ENCODE measurements around the gene SLC45A2. TPM values are rescaled to one million over a fixed set of nuclear protein-coding genes. Genes with fewer than 3 reads are reported as not detected.
"Not testable (repeated sequence)": the region's sequence is repeated elsewhere in the genome, so short reads cannot be mapped to it uniquely, and the experiment has no call there.

The SLC45A2 gene
- polyA plus RNA-seq, 1 of the 3 experiments (the other 2 are of a cell fraction) = 0.02 TPM

DNA sequence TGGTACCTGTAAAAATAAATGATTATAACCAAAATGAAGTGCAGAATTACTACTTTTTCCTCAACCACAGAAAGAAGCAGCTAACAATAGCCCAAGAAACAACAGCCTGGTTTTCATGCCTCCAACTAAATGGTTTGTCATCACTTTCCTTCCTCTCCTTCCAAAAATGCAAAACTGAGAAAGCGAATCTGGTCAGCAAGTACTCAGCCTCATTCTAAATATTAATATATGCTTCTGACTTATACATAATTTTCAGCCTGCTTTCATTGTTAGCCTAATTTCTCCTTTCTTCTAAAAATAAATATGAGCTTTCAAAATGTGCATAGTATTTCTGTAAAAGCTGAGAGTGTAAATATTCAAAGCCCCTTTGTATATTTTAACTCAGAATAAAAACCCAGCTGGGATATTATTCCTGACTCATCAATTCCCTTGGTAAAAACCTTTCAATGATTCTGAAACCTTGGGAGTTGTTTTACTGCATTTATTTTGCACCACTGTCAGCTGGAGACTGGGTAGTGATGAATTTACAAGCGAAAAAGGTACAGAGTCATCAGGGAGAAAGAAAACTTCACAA is 26.8 kb downstream of the SLC45A2 start:
- no peaks in the 10 kb centered on the region for H3K36me3 ChIP-seq (replicated peaks in 1 of 2; ENCODE audit: control insufficient read depth in 1 of 2, insufficient read depth in 2 of 2, low read length in 1 of 2)
- no peak overlapping the region for H3K4me2 ChIP-seq
- H3K27ac ChIP-seq (ENCODE audit: low read depth in 2 of 2, low read length in 1 of 2) = no peak overlapping the region
- WGBS (ENCODE audit: low lambda C conversion rate) = 23% methylated on average over 2 of the region's 2 CpGs
- no peaks in the 10 kb centered on the region; the same call in 1 of the 2 replicates for H3K27me3 ChIP-seq (ENCODE audit: insufficient read depth)
- H3F3A ChIP-seq (replicated peaks; ENCODE audit: insufficient read depth) = no peaks in the 10 kb centered on the region
- H3K9me3 ChIP-seq = no peaks in the 10 kb centered on the region
- H3K4me1 ChIP-seq (ENCODE audit: control insufficient read depth in 1 of 2, insufficient read depth in 2 of 2, low read depth in 1 of 2, low read length in 1 of 2) = no peaks in the 10 kb centered on the region
- DNase-seq = no peak
- no peak overlapping the region for H3K4me3 ChIP-seq (ENCODE audit: low read depth in 2 of 2, low read length in 1 of 2)
- no peak for TF ChIP-seq RAD21 (IDR thresholded peaks at IDR 0.05; ENCODE audit: low read length)
- TF ChIP-seq MEF2A (IDR thresholded peaks at IDR 0.05; ENCODE audit: borderline replicate concordance, low read depth) = no peak
- TF ChIP-seq SMC3 (IDR thresholded peaks at IDR 0.05; ENCODE audit: low read depth, low read length) = no peak
- TF ChIP-seq, protein P1, sequence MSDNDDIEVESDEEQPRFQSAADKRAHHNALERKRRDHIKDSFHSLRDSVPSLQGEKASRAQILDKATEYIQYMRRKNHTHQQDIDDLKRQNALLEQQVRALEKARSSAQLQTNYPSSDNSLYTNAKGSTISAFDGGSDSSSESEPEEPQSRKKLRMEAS (IDR thresholded peaks at IDR 0.05; ENCODE audit: low read depth) = no peak
- TF ChIP-seq EZH2phosphoT487 (IDR thresholded peaks at IDR 0.05; ENCODE audit: borderline replicate concordance, low read depth) = no peak
- TF ChIP-seq NRF1 (IDR thresholded peaks at IDR 0.05; ENCODE audit: low read depth, low read length) = no peak
- TF ChIP-seq, protein P2, sequence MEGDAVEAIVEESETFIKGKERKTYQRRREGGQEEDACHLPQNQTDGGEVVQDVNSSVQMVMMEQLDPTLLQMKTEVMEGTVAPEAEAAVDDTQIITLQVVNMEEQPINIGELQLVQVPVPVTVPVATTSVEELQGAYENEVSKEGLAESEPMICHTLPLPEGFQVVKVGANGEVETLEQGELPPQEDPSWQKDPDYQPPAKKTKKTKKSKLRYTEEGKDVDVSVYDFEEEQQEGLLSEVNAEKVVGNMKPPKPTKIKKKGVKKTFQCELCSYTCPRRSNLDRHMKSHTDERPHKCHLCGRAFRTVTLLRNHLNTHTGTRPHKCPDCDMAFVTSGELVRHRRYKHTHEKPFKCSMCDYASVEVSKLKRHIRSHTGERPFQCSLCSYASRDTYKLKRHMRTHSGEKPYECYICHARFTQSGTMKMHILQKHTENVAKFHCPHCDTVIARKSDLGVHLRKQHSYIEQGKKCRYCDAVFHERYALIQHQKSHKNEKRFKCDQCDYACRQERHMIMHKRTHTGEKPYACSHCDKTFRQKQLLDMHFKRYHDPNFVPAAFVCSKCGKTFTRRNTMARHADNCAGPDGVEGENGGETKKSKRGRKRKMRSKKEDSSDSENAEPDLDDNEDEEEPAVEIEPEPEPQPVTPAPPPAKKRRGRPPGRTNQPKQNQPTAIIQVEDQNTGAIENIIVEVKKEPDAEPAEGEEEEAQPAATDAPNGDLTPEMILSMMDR (IDR thresholded peaks at IDR 0.05) = no peak
- no peak for TF ChIP-seq YY1 (IDR thresholded peaks at IDR 0.05; ENCODE audit: low read depth)
- no peak for TF ChIP-seq RXRA (IDR thresholded peaks at IDR 0.05; ENCODE audit: borderline replicate concordance, low read depth)
- TF ChIP-seq, protein P3, sequence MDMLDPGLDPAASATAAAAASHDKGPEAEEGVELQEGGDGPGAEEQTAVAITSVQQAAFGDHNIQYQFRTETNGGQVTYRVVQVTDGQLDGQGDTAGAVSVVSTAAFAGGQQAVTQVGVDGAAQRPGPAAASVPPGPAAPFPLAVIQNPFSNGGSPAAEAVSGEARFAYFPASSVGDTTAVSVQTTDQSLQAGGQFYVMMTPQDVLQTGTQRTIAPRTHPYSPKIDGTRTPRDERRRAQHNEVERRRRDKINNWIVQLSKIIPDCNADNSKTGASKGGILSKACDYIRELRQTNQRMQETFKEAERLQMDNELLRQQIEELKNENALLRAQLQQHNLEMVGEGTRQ (IDR thresholded peaks at IDR 0.05; ENCODE audit: borderline replicate concordance, low read depth, low read length) = no peak
- TF ChIP-seq SIN3A (IDR thresholded peaks at IDR 0.05; ENCODE audit: borderline replicate concordance, low read depth, low read length) = no peak
- no peak for TF ChIP-seq CHD2 (IDR thresholded peaks at IDR 0.05; ENCODE audit: low read length, partially characterized antibody)
- TF ChIP-seq GABPA (IDR thresholded peaks at IDR 0.05; ENCODE audit: low read depth) = no peak
- TF ChIP-seq EP300 (IDR thresholded peaks at IDR 0.05; ENCODE audit: borderline replicate concordance in 1 of 2, low read depth in 1 of 2, low read length in 1 of 2) = no peak
- no peaks in the 10 kb centered on the region for H3K9me2 ChIP-seq
- POLR2A ChIA-PET = no interaction called here
- H2AFZ ChIP-seq (ENCODE audit: low read depth) = no peak overlapping the region
- no peaks in the 10 kb centered on the region for H3K79me2 ChIP-seq (ENCODE audit: insufficient read depth)
- H3K9ac ChIP-seq = no peak overlapping the region
- CTCF ChIA-PET = interaction anchor here (2.3 kb wide), 1 partner anchor 21 kb away, joined by 6 read pairs; the partner anchor contains the start of gene RXFP3
- H4K20me1 ChIP-seq (ENCODE audit: insufficient read depth) = no peaks in the 10 kb centered on the region

DNA sequence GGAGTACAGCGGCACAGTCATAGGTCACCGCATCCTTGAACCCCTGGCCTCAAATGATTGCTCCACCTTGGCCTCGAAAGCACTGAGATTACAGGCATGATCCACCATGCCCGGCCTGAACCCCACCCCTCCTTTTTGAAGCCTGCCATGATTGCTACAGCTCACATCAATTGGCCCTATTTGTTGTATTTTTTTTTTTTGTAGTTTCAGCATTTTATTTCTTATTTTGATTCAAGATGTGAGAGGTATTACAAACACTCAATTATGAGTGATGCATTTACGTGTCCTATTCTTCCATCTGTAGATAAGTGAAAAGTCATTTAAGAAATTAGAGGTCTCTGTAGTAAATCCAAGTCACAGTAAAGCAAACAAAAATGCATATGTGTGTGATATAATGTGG is 32.3 kb downstream of the SLC45A2 start:
- H2AFZ ChIP-seq (ENCODE audit: low read depth); H4K20me1 ChIP-seq (ENCODE audit: insufficient read depth); H3K9ac ChIP-seq; POLR2A ChIA-PET; H3K27me3 ChIP-seq (ENCODE audit: insufficient read depth); H3K4me3 ChIP-seq (ENCODE audit: low read depth in 2 of 2, low read length in 1 of 2); H3K9me3 ChIP-seq; H3F3A ChIP-seq (replicated peaks; ENCODE audit: insufficient read depth); H3K4me1 ChIP-seq (ENCODE audit: control insufficient read depth in 1 of 2, insufficient read depth in 2 of 2, low read depth in 1 of 2, low read length in 1 of 2); H3K36me3 ChIP-seq (replicated peaks in 1 of 2; ENCODE audit: control insufficient read depth in 1 of 2, insufficient read depth in 2 of 2, low read length in 1 of 2); H3K27ac ChIP-seq (ENCODE audit: low read depth in 2 of 2, low read length in 1 of 2); DNase-seq; H3K4me2 ChIP-seq; H3K79me2 ChIP-seq (ENCODE audit: insufficient read depth); H3K9me2 ChIP-seq: not testable (repeated sequence)
- WGBS (ENCODE audit: low lambda C conversion rate) = 47% methylated on average over 5 of the region's 5 CpGs
- CTCF ChIA-PET = interaction anchor here (3.7 kb wide), 1 partner anchor 17 kb away, joined by 15 read pairs; the partner anchor contains the start of gene RXFP3
